ENCODE results near the gene EEFSEC. TPM values are rescaled to one million over a fixed set of nuclear protein-coding genes. Genes with fewer than 3 reads are reported as not detected.

Gene EEFSEC
- polyA plus RNA-seq, 4 donors = 15.7 to 27.8 (median 21.6) TPM

DNA sequence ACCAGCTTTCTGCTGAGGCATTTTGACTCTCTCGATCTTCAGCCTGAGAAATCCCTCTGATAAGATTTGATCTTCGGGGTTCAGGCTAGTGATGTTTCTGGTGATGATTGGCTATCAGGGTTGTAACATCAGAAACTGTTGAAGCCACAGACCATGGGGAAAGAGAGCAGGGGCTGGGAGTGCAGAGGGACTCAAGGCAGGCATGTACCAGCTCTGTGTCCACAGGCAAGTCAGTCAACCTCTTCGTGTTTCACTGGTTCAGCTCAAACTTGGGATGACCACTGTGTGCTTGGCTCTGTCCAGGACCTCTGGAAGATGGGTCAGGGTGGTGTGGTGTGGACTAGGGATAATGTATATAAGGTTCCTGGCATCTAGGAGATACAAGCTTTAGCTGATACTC is 116.5 kb downstream of the EEFSEC start:
- no peak for DNase-seq (ENCODE audit: low read depth in 4 of 4, low spot score in 3 of 4)

DNA sequence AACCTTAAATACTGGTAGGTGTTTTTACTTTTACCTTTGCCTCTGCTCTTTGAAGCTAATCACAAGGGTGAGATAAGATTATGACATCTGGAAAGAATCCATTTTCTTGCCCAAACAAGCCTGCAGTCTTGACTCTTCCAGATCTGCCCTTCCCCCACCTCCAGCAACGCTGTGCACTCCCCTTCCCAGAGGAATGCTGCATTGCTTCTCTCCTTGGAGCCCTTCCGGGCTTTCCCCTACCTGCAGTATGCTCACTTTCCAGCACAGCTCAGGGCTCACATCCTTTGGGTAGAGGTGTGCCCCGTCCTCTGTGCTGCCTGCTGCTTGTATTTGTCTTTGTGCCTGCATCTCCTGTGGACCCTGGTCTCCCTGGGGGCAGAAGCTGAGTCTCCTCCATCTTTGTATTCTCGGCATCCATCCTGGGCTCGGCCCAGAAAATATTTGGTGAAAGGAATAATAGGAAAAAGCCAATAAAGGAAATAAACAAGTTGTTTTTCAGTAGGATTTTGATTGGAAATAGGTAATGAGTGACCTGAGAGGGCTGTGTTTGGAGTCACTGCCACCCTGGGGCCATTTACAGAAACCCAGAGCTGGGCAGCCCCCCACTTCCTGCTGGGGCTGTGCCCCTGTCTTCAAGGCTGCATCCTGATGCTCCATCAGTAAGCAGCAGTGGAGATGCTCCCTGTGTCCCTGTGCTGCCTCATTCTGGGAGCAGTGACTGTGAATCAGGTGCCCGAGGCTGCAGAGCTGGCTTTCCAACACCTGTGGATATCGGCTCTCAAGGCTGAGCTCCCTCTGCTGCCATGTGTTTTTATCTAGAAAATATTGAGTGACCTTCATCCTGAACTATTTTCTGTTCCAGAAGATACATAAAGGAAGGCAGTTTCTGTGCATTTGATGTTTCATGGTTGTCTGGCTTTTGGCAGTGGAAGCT is 117.5 kb downstream of the EEFSEC start:
- DNase-seq (ENCODE audit: low read depth in 4 of 4, low spot score in 3 of 4) = no peak

DNA sequence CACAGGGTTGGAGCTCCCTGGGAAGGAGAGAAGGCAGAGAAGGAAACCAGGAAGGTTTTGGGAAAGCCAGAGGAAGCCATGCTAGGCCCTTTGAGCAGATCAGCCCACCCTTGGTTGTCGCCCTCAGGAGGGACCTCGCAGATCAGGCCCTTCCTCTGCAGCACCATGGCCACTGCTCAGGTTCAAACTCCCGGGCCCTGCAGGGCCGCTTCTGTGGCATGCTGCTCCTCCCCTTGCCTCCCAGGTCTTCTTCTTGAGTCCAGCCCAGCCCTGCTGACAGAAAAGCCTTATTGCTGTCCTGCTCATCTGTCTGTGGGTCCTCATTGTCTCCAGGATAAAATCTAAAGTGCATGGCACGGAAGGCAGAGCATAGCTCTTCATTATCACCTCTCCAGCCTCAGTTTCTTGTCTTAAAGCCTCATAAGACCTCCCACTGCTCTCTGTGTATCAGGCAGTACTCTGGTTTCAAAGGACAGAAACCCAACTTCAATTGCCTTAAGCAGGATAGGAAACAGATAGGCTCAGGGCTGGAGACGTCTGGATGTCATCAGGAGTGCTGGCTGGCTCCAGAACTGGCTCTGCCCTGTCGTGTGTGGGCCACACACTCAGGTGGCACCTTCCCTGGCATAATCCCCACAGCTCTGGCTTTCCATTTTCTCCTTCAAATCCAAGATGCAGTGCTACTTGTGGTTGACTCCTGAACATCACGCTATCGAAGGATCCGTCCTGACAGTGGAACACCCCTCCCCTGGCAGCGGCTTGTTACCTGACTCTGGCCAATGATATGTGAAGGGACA is 118.5 kb downstream of the EEFSEC start:
- DNase-seq (ENCODE audit: low read depth in 4 of 4, low spot score in 3 of 4) = no peak

DNA sequence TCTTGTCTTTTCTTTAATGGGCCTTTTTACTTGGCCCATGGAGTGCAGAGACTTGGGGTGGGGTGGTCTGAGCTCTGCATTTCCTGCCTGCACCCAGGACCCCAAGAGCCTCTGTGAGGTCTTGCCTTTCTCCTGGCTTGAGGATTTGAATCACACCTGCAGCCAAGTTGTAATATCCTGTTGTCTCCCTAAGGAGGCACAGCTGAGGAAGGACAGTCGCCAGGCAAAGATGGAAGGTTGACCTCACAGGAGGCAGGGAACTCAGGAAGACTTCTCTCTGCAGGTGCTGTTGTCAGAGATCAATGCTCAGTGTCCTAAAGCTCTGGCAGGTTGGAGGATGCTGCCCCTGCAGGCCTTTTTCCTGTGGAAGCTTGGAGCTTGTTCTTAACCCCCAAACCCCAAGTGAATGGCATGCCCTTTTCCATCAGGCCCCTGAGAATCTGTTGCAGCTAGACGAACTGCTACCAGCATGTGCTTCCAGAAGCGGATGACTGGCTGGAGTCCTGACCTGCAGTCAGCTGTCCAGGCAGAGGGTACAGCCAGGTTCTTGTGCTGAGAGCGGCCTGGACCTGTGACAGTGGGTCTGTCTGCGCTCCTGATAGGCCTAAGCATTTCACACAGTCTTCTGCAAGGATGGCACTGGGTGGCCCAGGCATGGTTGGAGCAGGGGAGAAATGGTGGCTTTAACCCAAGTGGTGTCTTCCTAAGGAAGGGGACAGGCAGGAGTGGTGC is 120.0 kb downstream of the EEFSEC start:
- DNase-seq (ENCODE audit: low read depth in 4 of 4, low spot score in 3 of 4) = no peak

DNA sequence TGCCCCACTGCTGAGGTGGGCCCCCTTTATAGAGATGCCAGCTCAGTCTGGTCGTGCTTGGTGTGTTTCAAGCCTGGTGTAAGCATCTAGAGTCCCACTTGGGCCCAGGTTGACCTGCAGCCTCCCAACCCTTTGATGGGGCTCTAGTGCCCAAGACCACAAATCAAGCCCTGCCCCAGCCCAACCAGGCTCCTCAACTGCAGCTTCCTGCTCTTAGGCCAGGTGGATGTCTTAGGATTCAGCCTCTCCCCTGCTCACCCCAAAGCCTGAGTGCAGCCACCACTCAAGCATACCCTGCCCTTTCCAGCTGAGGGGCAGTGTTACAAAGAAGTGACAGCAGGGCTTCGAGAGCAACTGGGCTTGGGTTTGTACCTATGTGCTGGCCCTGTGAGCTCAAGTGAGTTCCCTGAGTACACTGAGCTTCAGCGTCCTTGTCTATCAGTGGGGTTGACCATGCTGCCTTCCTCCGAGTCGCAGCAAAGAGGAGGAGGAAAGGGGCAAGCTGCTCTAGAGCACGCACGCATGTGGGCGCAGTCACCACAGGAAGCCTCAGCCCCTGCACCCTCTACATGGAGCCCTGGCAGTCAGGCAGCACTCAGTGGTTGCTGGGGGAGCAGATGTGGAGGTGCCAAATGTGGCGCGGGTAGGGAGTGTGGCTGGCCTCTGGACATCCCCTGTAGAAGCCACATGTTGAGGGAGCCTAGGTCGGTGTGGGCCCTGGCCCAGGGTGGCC is 120.7 kb downstream of the EEFSEC start:
- DNase-seq (ENCODE audit: low read depth in 4 of 4, low spot score in 3 of 4) = no peak

DNA sequence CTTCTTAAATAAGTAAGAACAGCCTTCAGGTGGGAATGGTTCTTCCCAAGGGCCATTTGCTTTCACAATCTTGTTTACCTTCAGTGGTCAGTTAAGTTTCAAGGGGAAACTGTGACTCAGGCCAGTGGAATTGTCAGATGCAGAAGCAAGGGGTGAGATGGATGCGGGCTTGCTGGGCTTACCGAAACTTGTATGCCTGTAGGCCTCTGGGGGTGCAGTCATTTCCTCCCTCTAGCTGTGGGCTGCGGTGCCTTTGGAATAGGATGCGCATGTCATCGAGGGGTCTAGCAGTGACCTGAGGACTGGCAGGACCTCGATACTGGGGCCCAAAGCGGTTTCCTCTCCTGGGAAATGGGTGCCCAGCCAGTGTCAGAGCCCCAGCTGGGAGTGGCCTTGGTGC is 121.6 kb downstream of the EEFSEC start:
- DNase-seq (ENCODE audit: low read depth in 4 of 4, low spot score in 3 of 4) = no peak

DNA sequence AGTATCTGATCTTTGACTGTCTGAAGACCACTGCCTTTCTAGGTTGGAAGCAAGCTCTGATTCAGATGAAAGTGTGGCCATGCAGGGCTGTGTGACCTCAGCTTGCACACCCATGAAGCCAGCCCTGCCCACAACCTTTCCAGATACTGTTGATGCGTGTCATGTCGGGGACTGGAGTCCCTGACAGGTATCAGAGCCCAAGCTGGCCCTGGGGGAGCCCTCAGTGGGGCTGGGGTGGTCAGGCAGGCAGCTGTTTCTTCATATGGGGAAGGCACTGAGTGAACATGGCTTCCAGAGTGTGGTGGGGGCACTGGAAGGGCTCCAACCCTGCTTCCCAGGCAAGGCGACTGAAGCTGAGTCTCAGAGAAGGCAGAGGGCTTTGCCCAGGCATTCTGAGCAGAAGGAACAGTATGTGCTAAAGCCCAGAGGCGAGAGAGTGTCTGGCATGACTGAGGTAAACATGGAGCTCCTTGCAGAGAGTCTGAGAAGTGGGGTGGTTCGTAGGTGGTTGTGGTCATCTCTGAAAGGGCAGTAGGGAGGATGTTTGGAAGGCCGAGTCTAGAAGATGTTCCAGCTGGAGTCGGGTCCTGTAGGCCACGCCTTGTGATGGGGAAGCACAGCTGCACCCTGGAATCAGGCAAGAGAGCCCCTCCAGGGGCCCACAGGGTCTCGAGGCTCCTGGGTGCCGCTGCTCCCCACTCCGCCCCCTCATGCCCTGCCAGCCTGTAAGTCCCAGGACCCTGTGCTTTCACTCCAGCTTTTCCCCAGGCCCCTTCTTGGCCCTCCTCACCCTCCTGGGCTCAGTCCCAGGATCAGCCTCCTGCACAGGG is 122.2 kb downstream of the EEFSEC start:
- no peak for DNase-seq (ENCODE audit: low read depth in 4 of 4, low spot score in 3 of 4)

DNA sequence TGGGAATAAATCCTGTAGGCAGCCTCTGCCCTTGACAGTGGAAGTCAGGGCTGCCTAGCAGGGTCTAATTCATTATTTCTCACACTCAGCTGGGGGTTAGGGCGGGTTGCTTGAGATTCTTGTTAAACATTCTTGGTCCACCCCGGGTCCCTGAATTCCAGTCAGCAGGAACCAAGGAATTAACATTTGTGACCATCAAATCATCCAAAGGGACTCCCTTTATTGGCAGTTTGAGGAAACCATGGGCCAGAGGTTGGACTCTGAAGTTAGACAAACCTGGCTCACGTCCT is 122.8 kb downstream of the EEFSEC start:
- no peak for DNase-seq (ENCODE audit: low read depth in 4 of 4, low spot score in 3 of 4)

DNA sequence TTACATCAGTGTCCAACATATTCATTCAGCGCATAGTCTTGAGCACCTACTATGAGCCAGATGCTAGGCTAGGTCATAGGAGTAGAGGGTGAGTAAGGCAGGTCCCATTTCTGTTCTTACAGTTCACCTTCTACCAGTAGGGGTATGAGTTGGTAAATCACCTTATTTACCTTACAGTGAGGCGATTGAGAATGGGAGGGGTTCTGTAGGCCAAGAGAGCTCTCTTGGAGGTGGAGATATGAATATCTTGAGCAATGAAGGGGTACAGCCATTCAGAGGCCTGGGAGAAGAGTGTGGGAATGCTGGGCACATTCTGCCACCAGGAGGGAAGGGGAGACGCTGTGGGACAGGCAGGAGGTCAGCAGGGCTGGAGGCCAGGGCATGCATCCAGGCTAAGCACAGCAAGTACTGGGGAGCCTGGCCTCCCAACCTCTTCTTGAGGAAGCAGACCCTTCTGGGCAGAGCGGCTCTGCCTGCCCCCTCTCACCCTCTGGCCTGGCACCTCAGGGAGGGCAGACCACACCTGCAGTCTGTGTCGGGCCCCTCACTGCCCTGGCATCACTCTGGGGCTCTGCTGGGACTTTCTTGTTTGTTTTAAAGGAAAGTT is 123.4 kb downstream of the EEFSEC start:
- DNase-seq (ENCODE audit: low read depth in 4 of 4, low spot score in 3 of 4) = no peak

DNA sequence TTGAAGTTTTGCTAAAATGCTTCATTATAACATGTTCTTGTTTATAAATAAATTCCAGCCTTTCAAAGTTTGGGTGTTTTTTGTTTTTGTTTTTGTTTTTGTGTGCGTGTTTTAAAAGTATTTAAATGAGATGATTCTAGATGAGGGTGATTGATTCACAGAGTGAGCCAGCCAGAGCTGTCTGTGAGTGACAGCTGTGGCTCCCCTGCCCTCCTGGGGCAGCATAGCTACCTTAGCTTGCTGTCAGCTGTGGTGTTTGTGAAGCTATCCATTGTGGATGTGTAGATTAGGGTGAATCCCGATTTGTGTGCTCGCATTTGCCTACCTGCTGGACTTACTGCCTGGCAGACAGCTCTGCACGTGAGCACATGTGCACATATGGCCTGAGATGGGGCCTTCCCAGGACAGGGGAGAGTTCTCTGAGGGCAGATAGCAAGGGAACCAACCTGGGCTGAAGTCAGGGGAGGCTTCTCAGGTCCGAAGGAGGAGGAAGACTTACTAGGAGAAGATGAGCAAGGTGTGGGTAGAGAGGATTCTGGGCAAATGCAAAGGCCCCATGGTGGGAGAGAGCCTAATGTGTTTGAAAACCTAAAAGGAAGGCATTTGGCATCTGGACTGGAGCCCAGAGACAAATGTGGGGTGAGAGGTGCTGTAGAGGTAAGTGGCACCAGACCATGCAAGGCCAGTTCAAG is 124.2 kb downstream of the EEFSEC start:
- DNase-seq (ENCODE audit: low read depth in 4 of 4, low spot score in 3 of 4) = no peak

DNA sequence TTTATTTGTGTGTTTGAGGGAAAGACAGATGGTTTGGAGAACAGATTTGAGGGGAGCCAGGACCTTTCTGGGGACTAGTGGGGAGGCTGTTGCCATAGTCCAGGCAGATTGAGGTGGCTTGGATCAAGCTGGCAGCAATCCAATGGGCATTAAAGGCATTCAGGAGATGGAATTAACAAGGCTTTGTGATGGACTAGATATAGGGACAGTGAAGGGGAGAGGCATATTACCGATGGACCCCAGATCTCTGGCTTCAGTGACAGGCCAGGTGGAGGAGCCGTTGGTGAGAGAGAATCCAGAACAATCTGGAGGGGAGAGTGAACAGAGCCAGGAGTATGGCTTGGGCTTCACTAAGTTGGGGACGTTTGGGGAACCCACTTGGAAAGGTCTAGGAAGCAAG is 124.8 kb downstream of the EEFSEC start:
- DNase-seq (ENCODE audit: low read depth in 4 of 4, low spot score in 3 of 4) = no peak

DNA sequence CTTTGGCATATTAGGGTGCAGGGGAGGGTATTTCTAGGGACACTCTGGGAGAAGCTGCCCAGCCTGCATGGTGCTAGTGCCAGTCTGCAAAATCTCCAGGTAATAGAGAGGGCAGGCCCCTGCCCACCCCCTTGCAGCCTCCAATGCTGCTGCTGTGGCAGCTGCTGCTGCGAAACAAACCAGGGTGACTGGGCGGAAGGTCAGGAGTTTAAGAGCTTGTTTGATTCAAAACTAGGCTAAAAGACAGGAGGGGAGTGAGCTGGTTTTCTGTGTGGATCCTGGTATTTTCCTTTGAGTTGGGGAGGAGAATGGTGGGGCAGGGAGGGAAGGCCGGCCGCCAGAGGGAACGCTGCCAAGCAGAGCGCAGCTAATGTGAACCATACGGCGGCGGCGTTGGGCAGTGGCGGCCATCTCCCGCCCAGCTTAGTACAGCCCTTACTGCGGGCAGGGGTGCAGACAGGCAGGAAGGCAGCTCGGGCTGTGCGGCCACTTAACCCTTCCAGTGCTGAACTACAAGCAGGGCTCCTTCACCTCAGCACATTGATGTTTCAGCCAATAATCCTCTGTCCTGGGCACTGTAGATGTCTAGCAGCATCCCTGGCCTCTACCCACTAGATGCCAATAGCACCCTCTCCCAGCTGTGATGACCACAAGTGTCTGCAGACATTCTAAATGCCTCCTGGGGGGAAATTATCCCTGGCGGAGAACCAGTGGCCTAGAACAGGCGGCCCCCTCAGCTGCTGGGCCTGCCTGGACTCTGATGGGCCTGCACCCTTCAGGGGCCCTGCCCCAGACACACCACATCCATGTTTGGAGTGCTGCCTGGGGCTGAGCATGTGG is 125.7 kb downstream of the EEFSEC start:
- DNase-seq (ENCODE audit: low read depth in 4 of 4, low spot score in 3 of 4) = peak; percentile 42 to 64 (median 55)

DNA sequence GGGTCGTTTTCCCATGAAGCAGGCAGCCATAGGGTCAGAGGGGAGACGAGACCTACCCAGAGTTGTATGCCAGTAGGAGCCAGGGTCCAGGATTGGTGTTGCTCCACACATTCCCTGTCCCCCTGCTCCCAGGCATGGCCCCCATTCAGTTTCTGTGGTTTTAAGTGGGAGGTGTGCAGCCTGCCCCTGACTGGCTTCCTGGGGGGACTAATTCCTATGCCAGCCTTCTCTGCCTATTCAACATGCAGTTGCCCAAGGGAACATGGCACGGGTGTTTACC is 126.3 kb downstream of the EEFSEC start:
- DNase-seq (ENCODE audit: low read depth in 4 of 4, low spot score in 3 of 4) = no peak

DNA sequence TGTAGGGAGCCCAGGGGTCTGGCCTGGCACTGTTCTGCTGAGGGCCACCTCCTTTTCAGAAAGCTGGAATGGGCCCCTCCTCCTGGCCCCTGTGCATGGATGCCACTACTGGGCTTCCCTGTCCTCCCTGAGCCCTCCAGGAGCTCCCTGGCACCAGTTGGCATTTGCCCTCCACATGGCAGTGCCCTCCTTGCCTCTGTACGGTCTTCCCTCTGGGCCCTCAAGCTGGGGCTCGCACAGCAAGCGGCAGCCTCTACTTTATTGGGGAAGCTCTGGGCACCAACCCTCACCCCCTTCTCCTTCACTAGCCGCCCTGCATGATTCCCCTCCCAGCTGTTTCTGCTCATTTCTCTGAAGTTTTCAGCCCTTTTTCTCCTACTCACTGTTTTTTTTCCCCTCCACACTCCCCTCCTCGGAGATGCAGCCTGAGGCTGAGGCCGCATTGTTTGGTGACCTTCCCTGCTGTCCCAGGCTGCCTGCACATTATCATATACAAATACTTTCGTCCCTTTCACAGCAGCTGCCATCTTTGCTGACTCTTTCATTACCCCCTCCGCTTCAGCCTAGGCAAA is 127.3 kb downstream of the EEFSEC start:
- DNase-seq (ENCODE audit: low read depth in 4 of 4, low spot score in 3 of 4) = peak in 2 of 4 donors; percentile 27 to 34

DNA sequence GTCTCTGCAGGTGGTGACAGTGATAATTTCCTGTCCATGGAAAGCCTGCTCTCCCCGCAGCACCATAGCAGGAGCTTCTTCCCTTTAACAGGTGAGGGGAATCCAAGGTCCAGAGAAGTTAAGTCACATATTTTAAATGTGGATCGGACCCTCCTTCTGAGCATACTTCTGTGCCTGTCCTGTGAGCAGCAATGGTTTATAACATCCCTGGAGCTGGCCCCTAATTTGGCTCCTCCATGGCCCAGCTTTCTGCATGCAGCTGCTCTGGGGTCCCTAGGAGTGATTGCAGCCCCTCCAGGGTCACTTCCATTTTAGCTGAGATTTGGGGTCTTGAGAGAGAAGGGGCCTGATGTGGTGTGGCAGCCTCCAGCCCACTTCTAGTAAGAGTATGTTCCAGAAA is 127.8 kb downstream of the EEFSEC start:
- no peak for DNase-seq (ENCODE audit: low read depth in 4 of 4, low spot score in 3 of 4)

DNA sequence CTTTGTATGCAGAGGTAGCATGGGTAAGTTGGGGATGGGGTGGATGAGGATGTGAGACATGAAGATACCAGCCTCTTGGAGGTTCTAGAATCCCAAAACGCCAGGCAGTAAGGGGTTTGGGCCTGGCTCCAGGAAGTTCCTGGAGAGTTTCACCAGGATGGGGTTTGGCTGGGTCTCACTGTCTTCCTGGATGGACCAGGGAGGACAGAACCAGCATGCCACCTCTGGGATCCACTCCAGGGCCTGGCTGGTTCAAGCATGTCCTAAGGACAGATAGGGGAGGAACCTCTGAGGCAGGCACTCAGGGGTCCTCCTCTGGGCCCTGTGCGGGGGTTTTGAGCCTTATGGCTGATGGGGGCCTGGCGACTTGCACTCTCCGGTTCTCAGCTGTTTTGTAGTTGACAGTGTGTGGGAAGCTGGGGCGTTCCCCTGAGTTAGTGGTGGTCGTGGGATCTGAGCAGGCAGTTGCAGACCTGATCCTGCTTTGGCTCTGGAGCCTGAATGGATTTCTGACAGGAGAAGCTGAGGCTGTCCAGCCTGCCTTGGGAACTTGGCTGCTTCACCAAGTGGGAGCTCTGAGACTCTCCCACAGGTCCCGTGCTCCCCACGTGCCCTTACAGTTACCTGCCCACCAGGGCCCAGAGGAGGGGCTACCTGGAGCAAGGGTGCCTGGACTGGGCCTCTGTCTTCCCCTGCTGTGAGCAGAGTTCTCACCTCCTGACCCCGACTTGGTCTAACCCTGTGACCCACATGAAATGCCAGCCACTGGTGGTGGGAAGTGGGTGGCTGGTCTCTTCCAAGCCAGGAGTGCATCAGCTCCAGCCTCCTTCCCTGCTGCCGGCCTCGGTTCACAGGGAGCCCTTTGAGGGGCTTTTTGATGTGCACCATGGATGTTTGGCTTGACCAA is 128.4 kb downstream of the EEFSEC start:
- DNase-seq (ENCODE audit: low read depth in 4 of 4, low spot score in 3 of 4) = no peak

Measured in left renal pelvis (tissue), 4 donors.